HG03139 (cell line): Measurements from ENCODE around the gene ENDOD1.

ENCODE experiments used
- ATAC-seq: cut with Tn5 transposase; IDR thresholded peaks from one replicate; pipeline ENCODE4 v1.9.1; 2021; ENCODE audit not compliant: unreplicated experiment

ENDOD1 gene

GRCh38 chr11:95166781-95167180, 77.1 kb downstream of the ENDOD1 start:
- no peak for ATAC-seq

- no peak for ATAC-seq
These were observed 80.6 kb downstream of the ENDOD1 start for GRCh38 chr11:95170294-95170693.

GRCh38 chr11:95175818-95176380, 86.3 kb downstream of the ENDOD1 start:
- ATAC-seq, result no peak
